PC-3 (cell line): ENCODE results near the gene TLR1. TPM values are rescaled to one million over a fixed set of nuclear protein-coding genes. Genes with fewer than 3 reads are reported as not detected.

ENCODE experiments used
- ATAC-seq: fragments of 200-7000 bp; cut with Tn5 transposase; 2 replicates; pipeline ENCODE4 v1.9.1; 2020; ENCODE audit warnings: mild to moderate bottlenecking, moderate library complexity
- BruUV-seq: library from RNA; stranded (reverse); fragments of 400-500 nt; replicated peaks from 2 replicates; lab custom pipeline; 2021; lab: Mats Ljungman, UMichigan
- CTCF ChIA-PET: fragments of 300-600 bp; sonication (Branson Sonifier 250); formaldehyde crosslinking; loops from one replicate; lab custom pipeline; 2022; ENCODE audit warnings: antibody characterized with exemption; lab: Charles Lee
- POLR2A ChIA-PET: fragments of 300-600 bp; sonication (Branson Sonifier 250); formaldehyde crosslinking; loops from one replicate; lab custom pipeline; 2022; ENCODE audit warnings: antibody characterized with exemption; ENCODE audit not compliant: unreplicated experiment; lab: Charles Lee
- DNase-seq: peaks from one replicate; pipeline ENCODE4 v3.0.0-alpha.2; 2015
- H2AFZ ChIP-seq: fragments of 300-600 bp; sonication (generic); 2 replicates; pipeline ENCODE4 v1.6.0; 2016; ENCODE audit warnings: antibody characterized with exemption, low read length
- H3F3A ChIP-seq: fragments of 300-600 bp; sonication (generic); one replicate; pipeline ENCODE4 v1.6.0; 2017; ENCODE audit warnings: antibody characterized with exemption, low read length, control low read depth, mild to moderate bottlenecking; ENCODE audit not compliant: unreplicated experiment
- H3K27ac ChIP-seq: fragments of 300-600 bp; sonication (generic); 2 replicates; pipeline ENCODE4 v1.5.1; 2016; ENCODE audit warnings: mild to moderate bottlenecking, low read length
- H3K27me3 ChIP-seq: fragments of 300-600 bp; sonication (generic); 2 replicates; pipeline ENCODE4 v1.6.1; 2016; ENCODE audit warnings: low read length, mixed read lengths
- H3K36me3 ChIP-seq: fragments of 300-600 bp; sonication (generic); 2 replicates; pipeline ENCODE4 v1.6.1; 2016; ENCODE audit warnings: low read depth, mixed run types, low read length, mixed read lengths
- H3K4me1 ChIP-seq: fragments of 300-600 bp; sonication (generic); 2 replicates; pipeline ENCODE4 v1.5.1; 2016; ENCODE audit warnings: low read length; ENCODE audit not compliant: insufficient read depth
- H3K4me2 ChIP-seq: fragments of 300-600 bp; sonication (generic); 2 replicates; pipeline ENCODE4 v1.6.0; 2016; ENCODE audit warnings: low read length
- H3K4me3 ChIP-seq: fragments of 300-600 bp; sonication (generic); 2 replicates; pipeline ENCODE4 v1.5.1; 2016; ENCODE audit warnings: mild to moderate bottlenecking, low read length, mixed read lengths
- H3K79me2 ChIP-seq: fragments of 300-600 bp; sonication (generic); 2 replicates; pipeline ENCODE4 v1.6.1; 2017; ENCODE audit warnings: low read length, mixed read lengths
- H3K9ac ChIP-seq: fragments of 300-600 bp; sonication (generic); 2 replicates; pipeline ENCODE4 v1.6.0; 2016; ENCODE audit warnings: mild to moderate bottlenecking, low read length
- H3K9me2 ChIP-seq: fragments of 300-600 bp; sonication (generic); replicated peaks from 2 replicates; pipeline ENCODE4 v1.6.1; 2016; ENCODE audit warnings: mixed run types, low read length, mixed read lengths
- H3K9me3 ChIP-seq: fragments of 300-600 bp; sonication (generic); 2 replicates; pipeline ENCODE4 v1.6.1; 2016; ENCODE audit warnings: low read length, mixed read lengths
- H4K20me1 ChIP-seq: fragments of 300-600 bp; sonication (generic); 2 replicates; pipeline ENCODE4 v1.6.1; 2016; ENCODE audit warnings: low read length, mixed read lengths
- CTCF ChIP-seq: fragments of 300-600 bp; sonication (generic); conservative IDR thresholded peaks from 2 replicates; pipeline ENCODE4 v1.5.1; 2017; ENCODE audit warnings: antibody characterized with exemption, low read depth, mild to moderate bottlenecking, low read length
- EZH2 ChIP-seq: fragments of 300-600 bp; sonication (generic); IDR thresholded peaks from one replicate; pipeline ENCODE4 v1.6.1; 2017; ENCODE audit warnings: antibody characterized with exemption, mild to moderate bottlenecking, low read length; ENCODE audit not compliant: unreplicated experiment
- EZH2phosphoT487 ChIP-seq: fragments of 300-600 bp; sonication (generic); IDR thresholded peaks from 2 replicates; pipeline ENCODE4 v1.6.1; 2018; ENCODE audit warnings: mild to moderate bottlenecking, antibody characterized with exemption, low read length, borderline replicate concordance
- intact Hi-C: fragments of 100-400 bp; cut with micrococcal nuclease; formaldehyde crosslinking; loops from 2 replicates; pipeline ENCODE4 v1.9.0; 2023
- total RNA-seq: library from RNA; depleted of rRNA; stranded (reverse); fragments of >200 nt; gene quantifications from 2 replicates; pipeline ENCODE4 v1.2.3, GENCODE V29; 2014

TLR1 gene
- total RNA-seq, 1 experiment from 2014 or later: 0.47 TPM

- no peaks in the 10 kb centered on the region for H3F3A ChIP-seq
- H3K27me3 ChIP-seq: no peaks in the 10 kb centered on the region
- no peak overlapping the region for H2AFZ ChIP-seq
- POLR2A ChIA-PET: no interaction called here
- H3K9me2 ChIP-seq: no peaks in the 10 kb centered on the region
- ATAC-seq (no peak), DNase-seq (no peak)
- BruUV-seq: no TSS peak
- no peak overlapping the region for H3K4me2 ChIP-seq
- no peaks in the 10 kb centered on the region for H3K79me2 ChIP-seq
- intact Hi-C loops: loop anchor here (5.0 kb wide), 1 partner anchor 72 kb away; the partner anchor contains the start of gene TLR6
- no peak overlapping the region for H3K4me3 ChIP-seq
- no peaks in the 10 kb centered on the region for H3K4me1 ChIP-seq
- H4K20me1 ChIP-seq: no peaks in the 10 kb centered on the region
- CTCF ChIA-PET: no interaction called here
- no peaks in the 10 kb centered on the region for H3K36me3 ChIP-seq
- no peak overlapping the region for H3K9ac ChIP-seq
- no peak for TF ChIP-seq CTCF
- TF ChIP-seq EZH2: no peak
- H3K9me3 ChIP-seq: no peaks in the 10 kb centered on the region
- no peak overlapping the region for H3K27ac ChIP-seq
These were observed 19.4 kb downstream of the TLR1 start for GRCh38 chr4:38785041-38785790.

GRCh38 chr4:38784141-38784540 is 20.4 kb downstream of the TLR1 start:
- no peak overlapping the region for H3K9ac ChIP-seq
- no peaks in the 10 kb centered on the region for H3K4me1 ChIP-seq
- no peaks in the 10 kb centered on the region for H3K36me3 ChIP-seq
- no peaks in the 10 kb centered on the region for H3F3A ChIP-seq
- H2AFZ ChIP-seq: no peak overlapping the region
- intact Hi-C loops: no loop called here
- TF ChIP-seq EZH2phosphoT487 (no peak), EZH2 (no peak), CTCF (no peak)
- DNase-seq (no peak), ATAC-seq (no peak)
- H3K4me2 ChIP-seq: no peak overlapping the region
- no peaks in the 10 kb centered on the region for H3K9me2 ChIP-seq
- H3K79me2 ChIP-seq: no peaks in the 10 kb centered on the region
- BruUV-seq: no TSS peak
- no peak overlapping the region for H3K27ac ChIP-seq
- ChIA-PET CTCF (no interaction called here), POLR2A (no interaction called here)
- H3K27me3 ChIP-seq: no peaks in the 10 kb centered on the region
- no peaks in the 10 kb centered on the region for H4K20me1 ChIP-seq
- H3K9me3 ChIP-seq: no peaks in the 10 kb centered on the region
- no peak overlapping the region for H3K4me3 ChIP-seq

- BruUV-seq: no TSS peak
- Histone ChIP-seq H3K27ac (no peak overlapping the region), H3K9me2 (no peaks in the 10 kb centered on the region), H3K9me3 (no peaks in the 10 kb centered on the region), H4K20me1 (no peaks in the 10 kb centered on the region), H3K4me2 (no peak overlapping the region), H3K79me2 (no peaks in the 10 kb centered on the region), H3K9ac (no peak overlapping the region), H3K4me1 (no peaks in the 10 kb centered on the region), H3K27me3 (no peaks in the 10 kb centered on the region), H3K36me3 (no peaks in the 10 kb centered on the region), H3F3A (no peaks in the 10 kb centered on the region), H2AFZ (no peak overlapping the region), H3K4me3 (no peak overlapping the region)
- intact Hi-C loops: loop anchor here (2.0 kb wide), 1 partner anchor 24 kb away; no protein-coding TSS in a partner anchor
- POLR2A ChIA-PET: no interaction called here
- DNase-seq: no peak
- TF ChIP-seq CTCF: no peak
- TF ChIP-seq EZH2: no peak
- CTCF ChIA-PET: interaction anchor here (0.7 to 2.1 kb wide), 3 partner anchors 20 to 26 kb away, joined by 3 to 10 read pairs (median 6); no protein-coding TSS in a partner anchor
- no peak for ATAC-seq
These were observed 21.5 kb downstream of the TLR1 start for GRCh38 chr4:38783109-38783460.
